Posterior cingulate gyrus (tissue), 11 donors: ENCODE data around the gene CASP12.
A peak's percentile ranks its signal among the peaks of the same experiment; 100 is the strongest.
"Not testable (repeated sequence)": the region's sequence is repeated elsewhere in the genome, so short reads cannot be mapped to it uniquely, and the experiment has no call there.

Experiments used
- DNase-seq, 10 donors: peaks; one replicate each; pipeline versions ENCODE4 v3.0.0 to v3.0.0-alpha.2; 2020 to 2021; ENCODE audit warnings: mixed read lengths in 3 of 10
- intact Hi-C: fragments of 100-400 bp; cut with DNase I; formaldehyde crosslinking; loops from one replicate; pipeline ENCODE4 v1.15.1; 2023

CASP12 gene

DNA sequence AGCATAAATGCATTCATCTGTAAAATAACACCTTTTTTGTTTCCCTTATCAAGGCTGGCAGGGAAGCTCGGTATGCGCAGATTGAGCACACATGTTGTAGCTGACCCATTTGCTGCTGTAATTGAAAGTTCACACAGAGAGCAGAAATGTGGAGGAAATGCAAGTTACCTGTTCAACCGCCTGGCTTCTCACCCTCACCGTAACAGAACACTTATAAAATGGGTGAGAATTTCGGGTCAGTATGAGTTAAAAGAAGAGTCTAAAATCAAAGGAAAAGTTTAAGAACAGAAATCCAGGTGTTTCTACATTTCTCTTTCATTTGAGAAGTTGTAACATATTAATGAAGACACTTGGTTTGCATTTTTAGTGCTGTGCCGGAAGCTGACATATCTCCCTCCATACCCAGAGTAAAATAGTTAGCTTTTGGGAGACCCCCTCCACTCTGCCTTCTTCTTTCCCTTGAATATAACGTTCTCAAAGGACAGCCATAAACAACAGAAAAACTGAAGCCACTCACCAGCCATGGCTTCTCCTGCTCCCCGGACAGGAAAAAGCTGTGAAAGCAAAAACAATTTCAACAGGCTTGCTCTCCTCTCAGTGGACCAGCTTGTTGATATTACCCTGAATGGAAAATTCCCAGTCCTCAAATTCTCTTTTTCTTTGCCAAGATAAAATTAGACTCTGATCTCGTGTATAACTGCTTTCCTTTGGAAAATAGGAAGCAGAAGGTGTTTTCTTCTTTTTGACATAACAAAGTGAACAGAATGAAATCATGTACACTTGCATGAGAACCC is at the start of gene CASP12:
Gene CASP12, minus strand, starts transcription at position 570 of the 794 bp plus-strand sequence.
- intact Hi-C loops = no loop called here
- DNase-seq = no peak

- no peak for DNase-seq
- intact Hi-C loops = no loop called here
These were observed 48.6 kb upstream of the CASP12 start for GRCh38 chr11:104946907-104947306.

DNA sequence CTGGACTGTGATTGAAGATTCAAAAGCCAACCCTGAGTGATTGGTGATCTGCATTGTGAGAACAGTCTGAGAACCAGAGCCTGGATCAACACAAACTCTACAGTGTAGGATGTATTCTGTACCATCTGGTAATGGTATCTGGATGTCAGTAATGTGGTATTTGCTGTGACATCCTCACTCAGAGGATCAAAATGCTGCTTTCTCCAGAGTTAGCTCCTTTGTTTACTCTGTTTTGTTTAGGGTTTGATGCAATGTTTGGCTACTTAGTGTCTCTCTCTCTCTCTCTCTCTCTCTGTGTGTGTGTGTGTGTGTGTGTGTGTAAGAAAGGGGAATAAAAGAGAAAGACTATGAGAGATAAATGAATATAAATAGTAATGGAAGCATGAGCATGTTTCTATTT is 45.8 kb upstream of the CASP12 start:
- DNase-seq = no peak
- intact Hi-C loops = no loop called here

DNA sequence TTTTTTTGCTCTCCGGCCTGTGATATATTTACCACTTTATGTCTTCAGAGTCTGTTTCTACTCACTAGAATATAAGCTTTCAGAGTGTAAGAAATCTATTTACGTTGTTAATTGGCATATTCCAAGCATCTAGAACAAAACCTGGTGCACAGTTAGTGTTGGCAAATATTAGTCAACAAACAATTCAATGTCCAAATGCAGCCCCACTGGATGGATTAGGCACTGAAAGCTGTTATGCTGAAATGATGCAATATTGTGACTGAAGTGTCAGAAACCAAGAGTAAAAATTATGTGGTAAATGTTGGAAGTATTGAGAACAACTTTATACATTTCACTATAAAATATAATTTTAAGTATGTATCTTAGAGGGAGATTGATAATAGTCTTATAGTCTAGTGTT is 45.3 kb upstream of the CASP12 start:
- DNase-seq = no peak
- intact Hi-C loops = no loop called here

GRCh38 chr11:104934594-104934993 is 36.3 kb upstream of the CASP12 start:
- DNase-seq = no peak

GRCh38 chr11:104934073-104934472 is 35.8 kb upstream of the CASP12 start:
- DNase-seq, intact Hi-C loops: not testable (repeated sequence)

More at GRCh38 chr11:104934594-104934993, 36.3 kb upstream of the CASP12 start:
- intact Hi-C loops = no loop called here

DNA sequence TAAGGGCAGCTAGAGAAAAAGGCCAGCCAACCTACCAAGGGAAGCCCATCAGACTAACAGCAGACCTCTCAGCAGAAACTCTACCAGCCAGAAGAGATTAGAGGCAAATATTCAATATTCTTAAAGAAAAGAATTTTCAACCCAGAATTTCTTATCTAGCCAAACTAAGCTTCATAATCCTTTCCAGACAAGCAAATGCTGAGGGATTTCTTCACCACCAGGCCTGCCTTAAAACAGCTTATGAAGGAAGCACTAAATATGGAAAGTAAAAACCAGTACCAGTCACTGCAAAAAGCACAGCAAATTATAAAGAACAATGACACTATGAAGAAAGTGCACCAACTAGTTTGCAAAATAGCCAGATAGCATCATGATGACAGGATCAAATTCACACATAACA is 30.6 kb upstream of the CASP12 start:
- no peak for DNase-seq
- intact Hi-C loops = no loop called here

DNA sequence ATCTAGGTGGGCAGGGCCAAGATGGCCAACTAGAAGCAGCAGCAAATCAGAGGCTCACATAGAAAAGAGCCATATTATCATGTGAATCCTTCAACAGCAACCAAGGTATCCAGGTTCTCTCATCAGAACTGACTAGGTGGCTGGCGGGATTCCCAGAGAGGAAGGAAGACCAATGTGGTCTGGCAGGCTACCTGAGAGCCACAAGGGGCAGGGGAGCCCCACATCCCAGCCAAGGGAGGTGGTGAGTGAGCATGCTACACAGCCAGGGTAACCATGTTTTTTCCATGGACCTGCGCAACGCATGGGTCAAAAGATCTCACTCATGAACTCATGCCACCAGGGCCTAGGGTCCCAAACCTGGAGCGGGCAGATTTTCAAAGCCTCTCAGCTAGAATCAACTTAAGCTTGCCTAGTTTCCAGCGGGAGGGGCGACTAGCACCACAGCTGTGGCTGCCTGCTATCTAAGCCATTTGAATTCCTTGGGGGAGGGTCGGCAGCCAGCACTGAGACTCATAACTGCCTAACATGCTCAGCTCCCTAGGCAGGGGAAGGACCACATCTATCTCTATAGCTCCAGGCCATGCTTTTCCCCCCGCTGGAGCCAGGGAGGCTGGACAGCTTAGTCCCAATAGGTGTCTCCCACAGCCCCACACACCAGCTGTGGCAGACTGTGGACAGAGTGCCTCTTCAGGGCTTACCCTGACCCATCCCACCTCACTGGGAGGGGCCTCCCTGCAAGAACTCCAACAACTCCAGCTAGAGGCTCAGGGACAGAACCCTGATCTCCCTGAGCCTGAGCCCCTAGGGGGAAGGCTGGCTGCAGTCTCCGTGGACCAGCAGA is 28.7 kb upstream of the CASP12 start:
- intact Hi-C loops = no loop called here
- DNase-seq = peak in 2 of 10 donors; percentile 29 to 49

GRCh38 chr11:104925850-104926249 is 27.6 kb upstream of the CASP12 start:
- intact Hi-C loops = no loop called here

GRCh38 chr11:104918113-104918824 is 20.0 kb upstream of the CASP12 start:
- intact Hi-C loops = no loop called here
- DNase-seq = no peak

More at GRCh38 chr11:104925850-104926249, 27.6 kb upstream of the CASP12 start:
- peak in 1 of 10 donors; percentile 43 for DNase-seq

DNA sequence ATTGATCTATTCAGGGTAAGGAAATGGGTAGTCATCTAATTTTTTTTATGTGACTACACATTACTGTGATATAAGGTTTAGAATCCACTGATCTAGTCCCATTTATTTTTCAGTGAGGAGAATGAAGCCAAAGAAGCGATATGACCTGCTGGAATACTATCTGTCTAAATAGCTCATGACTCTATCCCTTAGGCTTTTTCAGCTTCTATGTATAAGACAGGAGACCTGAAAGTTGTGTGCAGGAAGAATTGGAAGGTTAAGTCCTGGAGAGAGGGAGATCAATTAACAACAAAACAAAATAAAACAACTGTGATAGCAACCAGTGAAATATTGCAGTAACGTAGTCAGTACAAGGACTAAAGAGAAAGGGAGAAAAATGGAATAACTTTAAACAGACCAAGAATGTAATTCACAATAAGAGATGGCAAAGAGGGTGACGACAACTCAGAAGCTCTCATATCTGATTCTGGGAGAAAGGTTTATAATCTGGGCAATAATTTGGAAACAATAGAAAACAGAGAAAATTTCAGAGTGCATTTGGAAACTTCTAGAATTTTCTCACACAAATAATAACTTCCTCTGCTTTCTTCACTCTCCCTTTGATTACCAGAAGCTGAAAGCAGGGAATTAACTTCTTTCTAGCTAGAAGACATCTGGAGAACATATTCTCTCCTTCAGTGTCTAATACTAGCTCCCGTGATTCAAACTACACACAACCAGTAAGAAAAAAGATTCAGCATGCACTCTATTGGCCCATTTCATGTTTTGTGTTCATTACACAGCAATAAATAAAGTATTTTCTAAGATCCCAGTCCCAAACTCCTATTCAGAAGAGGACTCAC is 19.2 kb upstream of the CASP12 start:
- DNase-seq = no peak
- intact Hi-C loops = no loop called here

DNA sequence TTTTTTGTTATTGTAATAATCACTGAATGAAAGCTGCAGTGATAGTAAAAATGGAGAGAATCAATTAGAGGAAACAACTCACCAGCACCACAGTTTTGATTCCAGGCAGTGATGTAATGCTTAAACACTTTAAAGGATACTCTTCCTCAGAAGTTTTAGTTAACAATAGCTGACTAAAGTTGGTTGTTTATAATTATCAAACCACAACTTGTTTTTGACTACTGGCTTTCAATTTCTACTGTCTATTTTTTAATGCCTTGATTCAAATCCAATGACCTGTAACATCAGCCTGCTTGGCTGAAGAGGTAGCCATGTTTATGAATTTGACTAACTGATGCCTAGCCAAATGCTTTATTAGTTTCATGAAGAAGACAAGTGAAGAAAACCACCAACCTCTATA is 18.2 kb upstream of the CASP12 start:
- DNase-seq = no peak

DNA sequence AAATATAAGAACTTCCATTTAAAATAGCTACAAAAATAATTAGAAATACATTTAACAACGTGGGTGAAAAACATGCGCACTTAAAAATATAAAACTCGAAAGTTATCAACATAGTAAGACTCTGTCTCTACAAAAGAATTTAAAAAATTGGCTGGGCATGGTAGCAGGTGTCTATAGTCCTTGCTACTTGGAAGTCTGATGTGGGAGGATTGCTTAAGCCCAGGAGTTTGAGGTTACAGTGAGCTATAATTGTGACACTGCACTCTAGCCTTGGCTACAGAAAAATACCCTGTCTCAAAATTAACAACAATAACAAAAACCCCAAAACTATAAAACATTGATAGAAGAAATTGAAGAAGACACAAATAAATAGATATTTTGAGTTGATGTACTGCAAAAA is 13.8 kb upstream of the CASP12 start:
- DNase-seq = no peak
- intact Hi-C loops = no loop called here

More for the DNA sequence above, 18.2 kb upstream of the CASP12 start:
- intact Hi-C loops = no loop called here

GRCh38 chr11:104908186-104908531 is 9.9 kb upstream of the CASP12 start:
- DNase-seq = no peak
- intact Hi-C loops = no loop called here

- intact Hi-C loops = no loop called here
- DNase-seq = no peak
These were observed 9.4 kb upstream of the CASP12 start for GRCh38 chr11:104907521-104908185.

DNA sequence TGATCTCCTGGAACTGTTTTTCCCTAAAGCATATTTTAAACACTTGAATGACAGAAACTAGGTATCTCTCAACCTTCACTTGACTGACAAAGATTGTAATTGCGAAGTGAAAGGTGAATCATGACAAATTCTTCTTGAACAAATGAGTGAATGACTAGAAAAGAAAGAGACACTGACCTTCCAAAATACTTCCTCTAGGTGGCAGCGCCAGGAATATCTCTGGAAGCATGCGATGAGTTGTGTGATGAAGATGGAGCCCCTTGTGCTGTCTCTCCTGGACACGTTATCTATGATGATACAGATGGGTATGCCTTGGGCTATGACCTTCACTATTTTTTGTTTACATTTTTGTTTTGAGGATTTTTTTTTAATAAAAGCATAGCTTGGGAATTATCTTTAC is 7.0 kb upstream of the CASP12 start:
- intact Hi-C loops = no loop called here
- no peak for DNase-seq

- intact Hi-C loops = no loop called here
- DNase-seq = no peak
These were observed 966 bp upstream of the CASP12 start for GRCh38 chr11:104899226-104899625.

- DNase-seq = no peak
- intact Hi-C loops = no loop called here
These were observed 389 bp upstream of the CASP12 start for GRCh38 chr11:104898685-104899013.

- intact Hi-C loops = no loop called here
These were observed 2.6 kb downstream of the CASP12 start for GRCh38 chr11:104895634-104896033.

DNA sequence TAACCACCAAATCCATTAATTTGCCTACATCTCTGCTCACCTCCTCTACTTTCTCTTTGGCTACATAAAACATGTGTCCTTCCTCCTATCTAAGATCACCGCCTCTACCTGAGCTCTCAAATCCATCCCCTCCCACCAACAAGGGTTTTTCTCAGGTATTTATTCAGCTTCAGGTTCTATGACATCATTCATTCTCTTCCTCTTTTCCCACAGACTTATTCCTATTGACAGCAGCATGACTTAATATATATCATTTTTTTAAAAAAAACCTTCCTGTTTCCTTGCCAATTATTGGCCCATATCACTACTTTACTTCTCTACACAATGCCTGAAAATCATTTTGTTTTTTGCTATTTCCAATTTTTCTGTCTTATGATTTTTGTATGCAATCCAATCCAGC is 4.4 kb downstream of the CASP12 start:
- intact Hi-C loops = no loop called here
- DNase-seq = no peak

More at GRCh38 chr11:104895634-104896033, 2.6 kb downstream of the CASP12 start:
- no peak for DNase-seq
